ENCODE measurements around the gene PRDM1.

- no peak for TF ChIP-seq GATA3 (IDR thresholded peaks at IDR 0.05; ENCODE audit: low read depth, low read length)
- no peak for TF ChIP-seq GATA2 (IDR thresholded peaks at IDR 0.05; ENCODE audit: low read depth, low read length)
Measured at GRCh38 chr6:106146852-106147351, 60.8 kb downstream of the PRDM1 start.
